Activated CD8-positive, alpha-beta memory T cell treated with anti-CD3 and anti-CD28 coated beads for 1 hour (primary cell): ENCODE results near the gene CYP1B1.
"Not testable (repeated sequence)": the region's sequence is repeated elsewhere in the genome, so short reads cannot be mapped to it uniquely, and the experiment has no call there.

Experiments
- DNase-seq, 2 donors: peaks; one replicate each; pipeline ENCODE4 v3.0.0-alpha.2; 2020; ENCODE audit warnings: low read depth in 1 of 2; ENCODE audit errors: extremely low read depth in 1 of 2

Gene CYP1B1

GRCh38 chr2:38099099-38100028, 23.4 kb upstream of the CYP1B1 start:
- DNase-seq: no peak

- no peak for DNase-seq
These were observed 22.6 kb upstream of the CYP1B1 start for GRCh38 chr2:38098421-38099098.

- DNase-seq: no peak
These were observed 22.0 kb upstream of the CYP1B1 start for GRCh38 chr2:38097988-38098385.

GRCh38 chr2:38097258-38097987, 21.5 kb upstream of the CYP1B1 start:
- no peak for DNase-seq

- no peak for DNase-seq
These were observed 20.3 kb upstream of the CYP1B1 start for GRCh38 chr2:38095996-38096861.

- DNase-seq: no peak
These were observed 19.4 kb upstream of the CYP1B1 start for GRCh38 chr2:38095079-38095995.

GRCh38 chr2:38093527-38094165, 17.7 kb upstream of the CYP1B1 start:
- DNase-seq: no peak

GRCh38 chr2:38092196-38092902, 16.4 kb upstream of the CYP1B1 start:
- DNase-seq: no peak

GRCh38 chr2:38091760-38092159, 15.8 kb upstream of the CYP1B1 start:
- DNase-seq: no peak

GRCh38 chr2:38090928-38091327, 15.0 kb upstream of the CYP1B1 start:
- DNase-seq: no peak

- not testable (repeated sequence) for DNase-seq
These were observed 14.3 kb upstream of the CYP1B1 start for GRCh38 chr2:38090212-38090611.

- not testable (repeated sequence) for DNase-seq
These were observed 10.2 kb upstream of the CYP1B1 start for GRCh38 chr2:38085998-38086698.

- DNase-seq: not testable (repeated sequence)
These were observed 8.6 kb upstream of the CYP1B1 start for GRCh38 chr2:38084556-38084955.

- DNase-seq: not testable (repeated sequence)
These were observed 6.8 kb upstream of the CYP1B1 start for GRCh38 chr2:38082727-38083126.

- no peak for DNase-seq
These were observed 4.4 kb upstream of the CYP1B1 start for GRCh38 chr2:38080346-38080745.

- DNase-seq: no peak
These were observed 3.4 kb upstream of the CYP1B1 start for GRCh38 chr2:38079116-38080052.

- DNase-seq: no peak
These were observed 1.4 kb upstream of the CYP1B1 start for GRCh38 chr2:38077431-38077769.
